HG02973 (cell line): ENCODE measurements around the gene FMNL2.

Experiments used
- ATAC-seq: cut with Tn5 transposase; IDR thresholded peaks from one replicate; pipeline ENCODE4 v1.9.1; 2021; ENCODE audit warnings: moderate library complexity; ENCODE audit not compliant: unreplicated experiment

Gene FMNL2

GRCh38 chr2:152421521-152422370, 86.8 kb downstream of the FMNL2 start:
- ATAC-seq = peak; percentile 93

DNA sequence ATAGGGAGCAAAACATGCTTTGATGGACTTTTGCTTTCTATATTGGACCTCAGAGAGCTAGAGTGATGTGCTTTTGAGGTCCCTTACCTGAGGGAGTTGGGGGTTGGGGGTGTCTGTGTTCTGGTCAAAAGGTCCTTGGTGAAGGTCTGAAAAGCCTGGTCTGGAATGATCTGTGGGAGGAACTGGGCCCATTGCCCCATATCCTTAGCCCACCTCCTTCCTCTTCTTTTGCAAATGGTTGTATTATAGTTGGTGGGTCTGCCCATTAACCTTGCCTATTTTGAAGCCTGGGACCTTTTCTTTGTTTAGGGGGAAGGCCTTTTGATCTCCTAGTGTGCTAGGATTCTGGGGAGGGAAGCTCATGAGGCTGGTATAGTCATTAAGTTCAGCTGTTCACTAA, 88.7 kb downstream of the FMNL2 start:
- ATAC-seq = no peak

DNA sequence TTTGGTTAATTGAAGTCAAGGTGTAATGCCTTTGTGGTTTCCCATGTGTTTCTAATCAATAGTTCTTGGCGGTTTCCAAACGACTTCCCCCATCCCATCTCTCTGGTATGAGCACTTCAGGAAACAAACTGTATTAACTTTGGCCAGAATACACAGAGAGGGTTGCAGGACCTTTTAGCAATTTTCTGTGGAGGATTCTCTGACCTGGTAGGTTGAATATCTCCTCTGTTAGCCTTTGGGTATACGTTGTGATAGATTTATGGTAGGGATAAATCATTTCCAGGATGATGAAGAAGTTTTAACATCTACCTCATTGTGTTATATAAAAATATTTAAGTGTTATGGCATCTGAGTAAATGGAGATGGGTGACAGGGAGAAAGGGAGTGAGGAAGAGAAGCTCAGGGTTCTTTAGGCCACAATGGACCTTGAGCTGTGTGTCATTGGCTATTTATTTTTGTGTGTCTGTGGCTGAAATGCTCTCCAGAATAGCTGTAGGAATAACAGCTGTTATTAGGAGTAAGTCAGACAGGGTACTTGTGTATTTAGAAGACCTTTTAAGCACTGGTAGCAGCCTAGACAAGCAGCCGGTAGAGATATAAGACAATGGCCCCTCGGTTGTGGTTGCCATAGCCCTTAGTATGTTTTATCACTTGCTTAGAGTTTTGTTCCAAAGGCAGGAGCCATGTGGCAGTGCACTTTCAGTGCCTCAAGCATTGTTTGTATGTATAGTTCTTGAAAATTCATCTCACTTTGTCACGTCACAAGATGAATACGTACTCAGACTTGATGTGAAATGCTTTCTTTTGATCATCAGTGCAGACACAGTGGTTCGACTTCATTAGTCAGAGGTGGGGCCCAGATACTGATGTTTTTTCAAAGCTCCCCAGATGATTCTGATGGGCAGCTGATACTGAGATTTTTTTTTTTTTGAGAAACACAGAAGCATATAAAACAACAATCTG, 91.1 kb downstream of the FMNL2 start:
- ATAC-seq = no peak

DNA sequence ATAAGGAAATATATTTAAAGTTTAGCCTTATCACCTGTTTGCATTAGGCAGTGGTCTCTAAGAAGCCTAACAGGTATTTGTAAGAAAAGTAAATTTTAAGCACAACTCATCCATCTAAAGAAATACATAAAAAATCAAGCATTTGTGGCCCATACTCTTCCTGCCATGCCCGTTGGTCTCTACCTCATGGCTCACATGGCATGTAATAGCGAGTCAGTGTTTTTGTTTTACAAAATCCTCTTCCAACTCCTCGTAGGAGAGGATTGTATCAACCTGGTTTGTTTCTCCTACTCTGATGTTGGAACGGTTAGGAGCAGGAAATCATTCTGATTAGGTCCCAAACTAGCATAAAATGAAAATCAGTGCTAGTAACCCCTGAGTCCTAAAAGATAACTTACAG, 91.8 kb downstream of the FMNL2 start:
- no peak for ATAC-seq

- ATAC-seq = no peak
Measured at GRCh38 chr2:152427902-152428301, 92.9 kb downstream of the FMNL2 start.

- no peak for ATAC-seq
Measured at GRCh38 chr2:152428800-152429582, 94.0 kb downstream of the FMNL2 start.

- ATAC-seq = no peak
Measured at GRCh38 chr2:152430876-152431275, 95.9 kb downstream of the FMNL2 start.

DNA sequence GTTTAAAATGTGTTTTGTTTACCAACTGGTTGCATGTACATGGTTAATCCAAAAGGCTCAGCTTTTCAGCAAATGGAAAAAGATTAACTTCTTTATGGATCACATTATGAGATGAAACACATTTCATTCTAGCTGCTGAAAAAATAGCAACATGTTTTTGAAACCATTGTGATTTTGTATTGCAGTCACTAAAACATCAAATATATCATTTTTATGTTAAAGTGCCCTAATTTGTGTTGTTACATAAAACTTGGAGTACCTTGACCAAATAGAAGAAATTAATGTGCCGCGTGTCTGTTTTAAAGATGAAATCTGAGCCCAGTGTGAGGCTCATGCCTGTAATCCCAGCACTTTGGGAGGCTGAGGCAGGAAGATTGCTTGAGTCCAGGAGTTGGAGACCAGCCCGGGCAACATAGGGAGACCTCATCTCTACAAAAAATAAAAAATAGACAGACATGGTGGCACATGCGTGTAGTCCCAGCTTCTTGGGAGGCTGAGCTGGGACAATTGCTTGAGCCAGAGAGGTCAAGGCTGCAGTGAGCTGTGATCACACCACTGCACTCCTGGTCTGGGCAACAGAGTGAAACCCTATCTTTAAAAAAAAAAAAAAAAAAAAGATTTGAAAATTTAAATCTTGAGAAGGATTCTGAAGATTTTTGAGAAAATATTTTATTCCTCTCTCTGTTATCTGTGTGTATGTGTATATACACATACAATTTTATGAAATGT, 96.6 kb downstream of the FMNL2 start:
- no peak for ATAC-seq

- ATAC-seq = no peak
Measured at GRCh38 chr2:152432206-152432653, 97.3 kb downstream of the FMNL2 start.

DNA sequence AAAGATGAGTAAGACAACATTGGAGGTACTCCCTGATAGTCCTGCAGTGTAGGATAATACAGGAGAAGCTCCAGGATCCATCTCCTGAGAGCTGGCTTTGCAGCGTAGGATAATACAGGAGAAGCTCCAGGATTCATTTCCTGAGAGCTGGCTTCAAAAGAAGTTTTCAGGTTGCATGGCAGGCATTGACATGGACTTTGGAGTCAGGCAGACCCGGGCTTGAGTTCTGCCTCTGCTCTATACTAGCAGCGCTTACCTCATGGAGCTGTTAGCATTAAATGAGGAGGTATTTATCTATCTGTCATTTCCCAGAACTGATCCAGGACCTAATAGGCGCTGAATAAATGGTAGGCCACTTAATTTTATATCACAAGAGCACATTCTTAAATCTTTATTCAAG, 97.8 kb downstream of the FMNL2 start:
- ATAC-seq = no peak

- no peak for ATAC-seq
Measured at GRCh38 chr2:152433289-152433688, 98.3 kb downstream of the FMNL2 start.

GRCh38 chr2:152433791-152434190, 98.8 kb downstream of the FMNL2 start:
- ATAC-seq = no peak

DNA sequence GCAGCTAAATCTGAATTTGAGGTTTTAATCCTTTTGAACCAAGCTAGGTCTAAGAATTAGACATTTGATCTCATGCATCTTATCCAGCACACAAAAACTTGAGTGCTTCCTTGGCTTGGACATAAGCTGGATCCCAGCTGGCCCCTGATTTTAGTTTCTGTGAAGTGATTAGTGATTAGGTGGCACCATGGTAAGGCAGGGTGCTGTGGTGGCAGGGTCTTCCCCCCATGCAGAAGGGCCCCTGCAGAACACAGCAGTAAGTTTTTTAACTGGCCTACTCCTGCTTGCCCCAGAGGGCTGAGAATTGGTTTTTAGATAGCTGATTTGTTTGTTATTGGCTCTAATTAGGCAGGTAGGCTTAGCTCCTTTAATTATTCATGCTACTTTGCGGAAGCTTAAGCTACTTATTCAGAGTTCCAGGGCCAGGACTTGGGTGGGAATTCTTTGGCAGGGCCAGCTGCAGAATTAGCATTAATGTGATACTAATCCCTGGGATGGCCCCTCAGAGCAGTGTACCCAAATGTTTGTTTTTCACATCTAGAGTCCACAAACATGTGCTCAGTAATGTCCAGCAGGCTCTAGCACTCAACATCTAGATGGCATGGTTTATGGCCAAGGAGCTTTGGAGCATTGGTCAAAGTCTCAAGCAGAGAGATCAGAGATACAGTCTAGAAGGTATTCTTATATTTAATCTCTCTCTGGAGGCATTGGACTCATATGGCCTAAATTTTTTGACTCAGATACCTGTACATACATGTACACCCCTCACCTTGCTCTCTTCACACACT, 99.6 kb downstream of the FMNL2 start:
- ATAC-seq = no peak

GRCh38 chr2:152436148-152436547, 101.2 kb downstream of the FMNL2 start:
- no peak for ATAC-seq

DNA sequence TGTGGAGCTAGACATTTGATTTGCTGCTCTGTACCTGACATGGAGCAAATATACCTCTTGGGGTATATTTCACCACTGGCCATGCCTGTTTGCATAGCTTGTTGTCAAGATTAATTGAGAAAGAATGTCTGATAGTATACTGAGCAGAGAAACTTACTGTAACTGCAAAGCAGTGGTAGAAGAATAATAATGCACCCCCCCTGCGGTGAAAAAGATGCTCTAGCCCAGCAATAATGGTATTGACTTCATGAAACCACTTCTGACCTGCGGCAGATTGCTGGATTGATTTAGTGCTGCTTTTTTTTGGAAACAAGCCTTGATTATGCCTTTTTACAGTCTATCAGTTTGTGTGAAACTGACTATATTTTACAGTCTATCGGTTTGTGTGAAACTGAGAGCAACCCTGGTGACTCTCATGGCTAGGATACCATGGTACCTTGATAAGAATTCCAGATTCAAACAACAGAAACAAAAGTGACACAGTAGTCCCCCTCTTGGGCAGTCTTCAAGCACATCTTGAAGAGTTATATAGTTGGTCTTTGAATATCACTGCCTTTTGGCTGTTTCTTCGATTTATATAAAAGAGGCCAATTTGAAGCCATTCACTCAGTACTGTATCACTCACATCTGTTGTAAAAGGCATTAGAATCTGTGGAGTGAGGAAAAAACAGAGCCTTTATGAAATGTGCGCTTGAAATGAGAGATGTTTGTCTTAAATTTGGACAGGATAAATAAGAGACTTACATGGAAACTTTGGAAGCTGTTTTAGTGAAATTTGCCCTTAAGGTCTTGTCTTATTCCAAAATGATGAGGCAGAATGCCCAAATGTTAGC, 102.5 kb downstream of the FMNL2 start:
- no peak for ATAC-seq

DNA sequence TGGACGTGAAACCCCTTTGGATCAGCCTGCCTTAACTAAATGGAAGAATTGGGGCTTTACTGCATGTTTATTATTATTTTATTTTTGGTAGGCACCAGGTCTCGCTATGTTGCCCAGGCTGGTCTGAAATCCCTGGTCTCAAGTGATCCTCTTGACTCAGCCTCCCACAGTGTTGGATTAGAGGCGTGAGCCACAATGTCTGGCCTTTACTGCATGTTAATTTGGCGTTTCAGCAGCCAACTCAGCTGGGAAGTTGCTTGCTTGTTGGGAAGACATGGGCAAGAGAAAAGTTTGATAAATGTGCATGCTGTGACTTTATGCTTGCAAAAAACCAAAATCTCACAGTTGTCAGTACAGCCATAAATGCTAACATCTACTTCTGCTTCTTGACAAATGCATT, 105.1 kb downstream of the FMNL2 start:
- no peak for ATAC-seq

DNA sequence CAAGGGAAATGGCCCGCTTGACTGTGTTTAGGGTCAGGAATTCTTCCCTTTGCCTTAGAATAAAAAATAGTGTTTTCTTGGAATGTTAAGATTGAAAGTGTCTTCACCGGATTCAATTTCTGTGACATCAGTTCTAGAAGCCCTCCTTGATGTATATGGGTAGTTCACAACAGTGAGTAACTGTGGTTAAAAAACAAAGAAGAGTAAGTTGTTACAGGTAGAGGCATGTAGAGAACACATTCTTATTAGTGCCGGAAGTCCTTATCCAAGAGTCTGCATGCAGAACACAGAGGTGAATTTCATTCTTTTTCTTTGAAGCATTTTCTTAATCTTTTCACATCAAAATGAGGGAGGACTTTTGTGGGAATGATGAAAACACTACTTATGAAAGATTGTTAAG, 105.5 kb downstream of the FMNL2 start:
- no peak for ATAC-seq

DNA sequence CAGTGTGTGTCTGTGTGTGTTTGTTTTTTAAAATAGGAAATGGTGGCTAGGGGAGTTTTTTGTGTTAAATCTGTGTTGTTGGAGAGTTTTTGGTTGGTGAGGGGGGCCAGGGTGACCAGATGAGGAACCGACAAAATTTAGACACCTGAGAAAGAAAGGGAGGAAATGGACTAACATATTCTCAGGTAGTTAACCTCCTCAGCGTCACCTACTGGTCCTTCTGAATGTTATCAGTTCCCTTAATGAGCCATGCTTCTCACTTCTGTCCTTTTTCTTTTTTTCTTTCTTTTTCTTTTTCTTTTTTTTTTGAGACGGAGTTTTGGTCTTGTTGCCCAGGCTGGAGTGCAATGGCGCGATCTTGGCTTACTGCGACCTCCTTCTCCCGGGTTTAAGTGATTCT, 107.0 kb downstream of the FMNL2 start:
- ATAC-seq = no peak

GRCh38 chr2:152443771-152444170, 108.8 kb downstream of the FMNL2 start:
- ATAC-seq = no peak
